D721Med (cell line): Measurements from ENCODE around the gene MYH2.

ENCODE experiments used
- DNase-seq: peaks from one replicate; pipeline ENCODE4 v3.0.0; 2011; ENCODE audit warnings: low spot score; ENCODE audit not compliant: insufficient read length
- FAIRE-seq: peaks from 2 replicates; lab custom pipeline; 2011; peaks lifted over from hg19 to GRCh38; lab: Jason Lieb, UNC
- CTCF ChIP-seq: IDR thresholded peaks from 2 replicates; pipeline ENCODE4 v1.5.1; 2012; ENCODE audit warnings: mild to moderate bottlenecking, control low read depth; ENCODE audit not compliant: insufficient read depth; ENCODE audit errors: missing control alignments

The MYH2 gene

GRCh38 chr17:10474536-10474935 lies 74.9 kb downstream of the MYH2 start:
- DNase-seq (no peak), FAIRE-seq (no peak)
- TF ChIP-seq CTCF: no peak

GRCh38 chr17:10471858-10472257 lies 77.6 kb downstream of the MYH2 start:
- no peak for TF ChIP-seq CTCF
- FAIRE-seq (no peak), DNase-seq (no peak)
